K562 (cell line): Measurements from ENCODE around the gene CREB3L1. TPM values are rescaled to one million over a fixed set of nuclear protein-coding genes. Genes with fewer than 3 reads are reported as not detected.
A peak's percentile ranks its signal among the peaks of the same experiment; 100 is the strongest.

Experiments used
- ADNP ChIP-seq: fragments of 200-800 bp; sonication (Bioruptor generic); IDR thresholded peaks from 2 replicates; pipeline ENCODE4 v1.6.1; 2016; ENCODE audit warnings: missing genetic modification characterization, missing compliant biosample characterization
- ARID1B ChIP-seq: fragments of 450-650 bp; IDR thresholded peaks from 2 replicates; pipeline ENCODE4 v1.6.1; 2016; ENCODE audit warnings: antibody characterized with exemption, mild to moderate bottlenecking, inconsistent platforms
- FOXJ2 ChIP-seq: fragments of 200-800 bp; sonication (Bioruptor generic); IDR thresholded peaks from 2 replicates; pipeline ENCODE4 v1.6.1; 2016; ENCODE audit warnings: missing genetic modification characterization, missing compliant biosample characterization
- HDGF ChIP-seq: fragments of 450-650 bp; IDR thresholded peaks from 2 replicates; pipeline ENCODE4 v1.6.1; 2016
- HINFP ChIP-seq: fragments of 450-650 bp; conservative IDR thresholded peaks from 2 replicates; pipeline ENCODE4 v1.6.1; 2016; ENCODE audit warnings: missing genetic modification characterization, low read depth, mild to moderate bottlenecking, control low read depth, missing compliant biosample characterization
- HNRNPK ChIP-seq: fragments of 200-400 bp; formaldehyde crosslinking; IDR thresholded peaks from one replicate; pipeline ENCODE4 v1.6.1; 2018; ENCODE audit warnings: mild to moderate bottlenecking, low read depth, low read length; ENCODE audit not compliant: poor library complexity, severe bottlenecking
- LARP7 ChIP-seq: fragments of 450-650 bp; IDR thresholded peaks from 2 replicates; pipeline ENCODE4 v1.6.1; 2016
- MCM7 ChIP-seq, 2 experiments: fragments of 450-650 bp; IDR thresholded peaks; 2 replicates each; pipeline ENCODE4 v1.6.1; 2016 to 2018
- MYBL2 ChIP-seq, 2 experiments: fragments of 450-650 bp in 1 of 2; sonication (generic) in 1 of 2; formaldehyde crosslinking in 1 of 2; IDR thresholded peaks; 2 replicates each; pipeline versions ENCODE4 v1.6.1 to v1.8.1; 2017 to 2022; ENCODE audit warnings: borderline replicate concordance in 1 of 2, inconsistent platforms in 1 of 2, low read depth in 1 of 2, mild to moderate bottlenecking in 1 of 2, missing genetic modification reagents in 1 of 2, moderate library complexity in 1 of 2
- NFE2 ChIP-seq: IDR thresholded peaks from 2 replicates; pipeline ENCODE4 v1.6.1; 2014; ENCODE audit warnings: antibody characterized with exemption, low read depth
- PTBP1 ChIP-seq: fragments of 200-400 bp; formaldehyde crosslinking; IDR thresholded peaks from 2 replicates; pipeline ENCODE4 v1.6.1; 2017; ENCODE audit warnings: low read depth, low read length
- RERE ChIP-seq: sonication (generic); formaldehyde crosslinking; IDR thresholded peaks from 2 replicates; pipeline ENCODE4 v1.8.0; 2023; ENCODE audit warnings: missing genetic modification reagents, mild to moderate bottlenecking, borderline replicate concordance
- SOX6 ChIP-seq: fragments of 450-650 bp; IDR thresholded peaks from 2 replicates; pipeline ENCODE4 v1.6.1; 2014; ENCODE audit warnings: mild to moderate bottlenecking
- SRSF7 ChIP-seq: fragments of 200-400 bp; formaldehyde crosslinking; optimal IDR thresholded peaks from 2 replicates; pipeline ENCODE3; 2017; ENCODE audit warnings: mild to moderate bottlenecking, low read depth, low read length
- TOE1 ChIP-seq, 2 experiments: fragments of 450-650 bp in 1 of 2; sonication (generic) in 1 of 2; formaldehyde crosslinking in 1 of 2; IDR thresholded peaks; 2 replicates each; pipeline versions ENCODE4 v1.7.1 to v1.8.0; 2016 to 2022; ENCODE audit warnings: borderline replicate concordance in 2 of 2, mild to moderate bottlenecking in 2 of 2, antibody characterized with exemption in 1 of 2, inconsistent platforms in 1 of 2, low read depth in 1 of 2, missing genetic modification reagents in 1 of 2, moderate library complexity in 1 of 2
- WHSC1 ChIP-seq: IDR thresholded peaks from one replicate; pipeline ENCODE4 v1.6.1; 2012; ENCODE audit warnings: low read length, control low read depth, inconsistent platforms
- ZNF232 ChIP-seq: sonication (generic); formaldehyde crosslinking; IDR thresholded peaks from 2 replicates; pipeline ENCODE4 v1.8.0; 2022; ENCODE audit warnings: mild to moderate bottlenecking, missing genetic modification reagents
- ZNF740 ChIP-seq, 3 experiments: fragments of 200-800 bp in 1 of 3; sonication (Bioruptor generic) in 1 of 3; sonication (generic) in 1 of 3; formaldehyde crosslinking in 1 of 3; IDR thresholded peaks; 2 replicates each; pipeline versions ENCODE4 v1.6.1 to v1.8.0; 2016 to 2022; ENCODE audit warnings: mild to moderate bottlenecking in 2 of 3, missing compliant biosample characterization in 2 of 3, missing genetic modification characterization in 2 of 3, missing genetic modification reagents in 1 of 3
- ZSCAN32 ChIP-seq: fragments of 450-650 bp; formaldehyde crosslinking; IDR thresholded peaks from 2 replicates; pipeline ENCODE4 v1.4.0; 2020; ENCODE audit warnings: mild to moderate bottlenecking, moderate library complexity
- polyA plus RNA-seq, 8 experiments: library from polyadenylated mRNA; depleted of rRNA in 4 of 8; stranded (reverse) in 5 of 8; unstranded in 3 of 8; fragments of >200 nt; fragmentation: Nextera tagmentation in 2 of 8; fragmentation: Illumina TruSeq in 1 of 8; extraction: Ambion mirVana in 2 of 8; extraction: Trizol in 1 of 8; gene quantifications; 2 replicates each; pipeline versions ENCODE4 v1.2.1 to v1.2.3, GENCODE V29; 2011 to 2014; ENCODE audit warnings: inconsistent platforms in 1 of 8, missing spikeins in 1 of 8
- total RNA-seq, 7 experiments: library from RNA; depleted of rRNA in 6 of 7; stranded (reverse); fragments of >200 nt in 6 of 7; fragmentation: Illumina TruSeq in 2 of 7; extraction: Trizol in 2 of 7; gene quantifications; 2 replicates each; pipeline versions ENCODE4 v1.2.1 to v1.2.3, GENCODE V29; 2011 to 2021; ENCODE audit warnings: low replicate concordance in 1 of 7

The CREB3L1 gene
- total and polyA plus RNA-seq, 9 of the 15 experiments (the other 6 are each of a cell fraction or from before 2014, with no cell fraction given) = 1.2 to 27.6 (median 3.7) TPM

- TF ChIP-seq HINFP = no peak
- TF ChIP-seq TOE1 (IDR thresholded peaks at IDR 0.05; ENCODE audit: borderline replicate concordance) = no peak
- peak; percentile 75; the same call in 1 of the 2 replicates for TF ChIP-seq TOE1 (CRISPR knock-in tag; IDR thresholded peaks at IDR 0.05; ENCODE audit: borderline replicate concordance, low read depth)
- no peak for TF ChIP-seq MCM7 (IDR thresholded peaks at IDR 0.05)
- TF ChIP-seq SRSF7 = no peak
- no peak for TF ChIP-seq LARP7
- TF ChIP-seq SOX6 = 0 out of 2 replicates have a peak, but pooled peaks have one; percentile 33
- TF ChIP-seq WHSC1 = peak; percentile 46
- TF ChIP-seq PTBP1 = no peak
- no peak for TF ChIP-seq NFE2
- no peak for TF ChIP-seq RERE (CRISPR knock-in tag)
- TF ChIP-seq ADNP = no peak
- peak; percentile 52 for TF ChIP-seq ARID1B
- no peak for TF ChIP-seq MYBL2 (IDR thresholded peaks at IDR 0.05; ENCODE audit: low read depth)
- no peak for TF ChIP-seq MYBL2 (CRISPR knock-in tag; IDR thresholded peaks at IDR 0.05; ENCODE audit: borderline replicate concordance)
- TF ChIP-seq ZNF232 (CRISPR knock-in tag) = 0 out of 2 replicates have a peak, but pooled peaks have one; percentile 5
- TF ChIP-seq FOXJ2 (tag) = no peak
- no peak for TF ChIP-seq HNRNPK
- no peak for TF ChIP-seq ZNF740 (CRISPR knock-in tag; IDR thresholded peaks at IDR 0.05)
- no peak for TF ChIP-seq ZNF740 (tag; IDR thresholded peaks at IDR 0.05)
- TF ChIP-seq HDGF = 0 out of 2 replicates have a peak, but pooled peaks have one; percentile 58
- no peak for TF ChIP-seq ZSCAN32 (CRISPR knock-in tag)
Measured at GRCh38 chr11:46238967-46239800, 38.3 kb upstream of the CREB3L1 start (continued).
